HG02588 (cell line): ENCODE data around the gene IRX1.

ENCODE experiments used
- ATAC-seq: cut with Tn5 transposase; IDR thresholded peaks from one replicate; pipeline ENCODE4 v1.9.1; 2021; ENCODE audit warnings: mild to moderate bottlenecking, moderate library complexity; ENCODE audit not compliant: unreplicated experiment

The IRX1 gene

GRCh38 chr5:3650320-3650719 is 54.7 kb downstream of the IRX1 start:
- no peak for ATAC-seq

DNA sequence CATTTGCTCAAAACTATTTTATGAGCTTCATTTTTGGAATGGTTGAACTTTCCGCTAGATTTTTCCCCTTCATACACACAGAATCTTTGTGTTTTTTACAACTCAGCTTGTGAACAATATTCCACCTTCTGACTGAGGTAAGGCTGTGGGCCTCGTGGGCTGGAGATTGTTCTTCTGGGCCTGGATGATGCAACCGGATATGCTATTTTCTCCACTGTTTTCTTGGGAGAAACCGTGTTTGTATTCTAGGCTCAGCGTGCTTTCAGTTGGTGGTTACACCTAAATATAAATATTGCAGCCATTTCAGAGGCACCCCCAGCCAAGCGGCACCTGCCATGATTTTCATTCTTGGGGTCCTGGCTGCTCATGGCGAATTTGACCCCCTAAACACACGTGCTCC is 55.2 kb downstream of the IRX1 start:
- ATAC-seq: no peak
